GM12878 (cell line): ENCODE data around the gene TRMT44. TPM values are rescaled to one million over a fixed set of nuclear protein-coding genes. Genes with fewer than 3 reads are reported as not detected.
A peak's percentile ranks its signal among the peaks of the same experiment; 100 is the strongest.

Source experiments
- ASH2L ChIP-seq: fragments of 300-600, 200-600 bp; sonication (generic); IDR thresholded peaks from 2 replicates; pipeline ENCODE4 v1.6.1; 2017; ENCODE audit warnings: low read depth, mild to moderate bottlenecking, borderline replicate concordance
- BACH1 ChIP-seq: fragments of 450-650 bp; IDR thresholded peaks from 2 replicates; pipeline ENCODE4 v1.6.1; 2017; ENCODE audit warnings: mild to moderate bottlenecking, borderline replicate concordance
- CBFB ChIP-seq: IDR thresholded peaks from 2 replicates; pipeline ENCODE4 v1.6.1; 2016; ENCODE audit warnings: antibody characterized with exemption, low read depth
- CREM ChIP-seq: IDR thresholded peaks from 2 replicates; pipeline ENCODE4 v1.6.1; 2014; ENCODE audit warnings: antibody characterized with exemption, low read depth
- EED ChIP-seq: sonication (generic); IDR thresholded peaks from 2 replicates; pipeline ENCODE4 v1.6.1; 2016; ENCODE audit warnings: antibody characterized with exemption, low read depth
- EZH2 ChIP-seq: IDR thresholded peaks from 2 replicates; pipeline ENCODE4 v1.6.1; 2012; ENCODE audit warnings: low read depth, mild to moderate bottlenecking, control low read depth, inconsistent platforms, low read length, borderline replicate concordance; ENCODE audit not compliant: control insufficient read depth
- FOS ChIP-seq: IDR thresholded peaks from 3 replicates; pipeline ENCODE4 v1.6.1; 2011; ENCODE audit warnings: borderline replicate concordance; ENCODE audit not compliant: insufficient read length; ENCODE audit errors: extremely low read depth
- HDAC2 ChIP-seq: fragments of 200-600 bp; sonication (generic); IDR thresholded peaks from 2 replicates; pipeline ENCODE4 v1.6.1; 2017
- IRF3 ChIP-seq: fragments of 450-650 bp; IDR thresholded peaks from 2 replicates; pipeline ENCODE4 v1.6.1; 2014; ENCODE audit warnings: mild to moderate bottlenecking
- MEF2A ChIP-seq: IDR thresholded peaks from 2 replicates; pipeline ENCODE4 v1.6.1; 2011; ENCODE audit warnings: low read depth, mild to moderate bottlenecking, low read length, moderate library complexity; ENCODE audit not compliant: insufficient read depth
- MTA3 ChIP-seq: IDR thresholded peaks from 2 replicates; pipeline ENCODE4 v1.6.1; 2012; ENCODE audit warnings: low read length, inconsistent platforms, borderline replicate concordance
- NFYA ChIP-seq: IDR thresholded peaks from 2 replicates; pipeline ENCODE4 v1.6.1; 2011; ENCODE audit warnings: low read depth, mild to moderate bottlenecking, low read length, improper control_type of control experiment, borderline replicate concordance
- NR2C1 ChIP-seq: fragments of 450-650 bp; IDR thresholded peaks from 2 replicates; pipeline ENCODE4 v1.6.1; 2017; ENCODE audit warnings: antibody characterized with exemption, mild to moderate bottlenecking, moderate library complexity
- NR2F1 ChIP-seq: fragments of 450-650 bp; conservative IDR thresholded peaks from 2 replicates; pipeline ENCODE4 v1.6.1; 2017; ENCODE audit warnings: mild to moderate bottlenecking
- PBX3 ChIP-seq: IDR thresholded peaks from 2 replicates; pipeline ENCODE4 v1.6.1; 2011; ENCODE audit warnings: mild to moderate bottlenecking, low read depth, low read length, moderate library complexity; ENCODE audit not compliant: insufficient replicate concordance
- SIX5 ChIP-seq: IDR thresholded peaks from 2 replicates; pipeline ENCODE4 v1.6.1; 2011; ENCODE audit warnings: mild to moderate bottlenecking, low read depth, low read length, moderate library complexity; ENCODE audit not compliant: severe bottlenecking
- SPI1 ChIP-seq: IDR thresholded peaks from 2 replicates; pipeline ENCODE4 v1.6.1; 2011; ENCODE audit warnings: low read depth, mild to moderate bottlenecking, low read length, moderate library complexity, borderline replicate concordance; ENCODE audit not compliant: insufficient read depth
- USF2 ChIP-seq: IDR thresholded peaks from 2 replicates; pipeline ENCODE4 v1.6.1; 2011; ENCODE audit warnings: low read depth, low read length, improper control_type of control experiment, borderline replicate concordance
- WRNIP1 ChIP-seq: IDR thresholded peaks from 2 replicates; pipeline ENCODE4 v1.6.1; 2011; ENCODE audit warnings: low read depth, low read length, improper control_type of control experiment, borderline replicate concordance
- ZBTB33 ChIP-seq: fragments of 450-650 bp; IDR thresholded peaks from 2 replicates; pipeline ENCODE4 v1.6.1; 2017; ENCODE audit warnings: mild to moderate bottlenecking
- ZNF207 ChIP-seq: fragments of 450-650 bp; IDR thresholded peaks from 2 replicates; pipeline ENCODE4 v1.6.1; 2014; ENCODE audit warnings: antibody characterized with exemption, mild to moderate bottlenecking, borderline replicate concordance
- ZNF24 ChIP-seq: fragments of 450-650 bp; IDR thresholded peaks from 2 replicates; pipeline ENCODE4 v1.6.1; 2017; ENCODE audit warnings: antibody characterized with exemption, mild to moderate bottlenecking
- ZZZ3 ChIP-seq: IDR thresholded peaks from 2 replicates; pipeline ENCODE4 v1.6.1; 2011; ENCODE audit warnings: low read depth; ENCODE audit not compliant: control insufficient read depth, insufficient read length
- polyA plus RNA-seq, 11 experiments: library from polyadenylated mRNA; depleted of rRNA in 4 of 11; unstranded in 6 of 11; stranded (reverse) in 5 of 11; fragments of >200 nt; fragmentation: Nextera tagmentation in 4 of 11; fragmentation: Illumina TruSeq in 1 of 11; extraction: Ambion mirVana in 4 of 11; extraction: Trizol in 1 of 11; gene quantifications; 1 replicate in 1 of 11; 2 replicates in 10 of 11; pipeline versions ENCODE4 v1.2.1 to v1.2.3, GENCODE V29; 2011 to 2016; ENCODE audit warnings: inconsistent platforms in 2 of 11, missing spikeins in 2 of 11, low read depth in 1 of 11
- total RNA-seq, 4 experiments: library from RNA; depleted of rRNA in 3 of 4; stranded (reverse); fragments of >200 nt in 3 of 4; fragmentation: Illumina TruSeq in 1 of 4; extraction: Trizol in 1 of 4; gene quantifications; 2 replicates each; pipeline versions ENCODE4 v1.2.1 to v1.2.3, GENCODE V29; 2013 to 2021
- TF ChIP-seq, protein P1 (sequence below): fragments of 450-650 bp; IDR thresholded peaks from 2 replicates; pipeline ENCODE4 v1.6.1; 2017; ENCODE audit warnings: low read depth, mild to moderate bottlenecking, moderate library complexity

TRMT44 gene
- total and polyA plus RNA-seq, 10 of the 15 experiments (the other 5 are each of a cell fraction or from before 2014, with no cell fraction given), result 1.3 to 18.5 (median 10.1) TPM

GRCh38 chr4:8440492-8441311, at the start of gene TRMT44, which contains the start of gene ACOX3 (continued):
- TF ChIP-seq IRF3 (no peak), SIX5 (peak; percentile 69), WRNIP1 (no peak), ZNF24 (peak; percentile 23; the same call in 1 of the 2 replicates), ZNF207 (peak; percentile 75; the same call in 1 of the 2 replicates), MEF2A (no peak), PBX3 (no peak), SPI1 (no peak), USF2 (no peak), ZBTB33 (no peak), CBFB (no peak), CREM (peak; percentile 100), FOS (no peak), NFYA (no peak), BACH1 (peak; percentile 60; the same call in 1 of the 2 replicates), MTA3 (no peak), ASH2L (no peak), HDAC2 (no peak), NR2C1 (peak; percentile 57), EZH2 (no peak), EED (peak; percentile 57; the same call in 1 of the 2 replicates), NR2F1 (0 out of 2 replicates have a peak, but pooled peaks have one; percentile 19), ZZZ3 (no peak)
- TF ChIP-seq, protein P1, sequence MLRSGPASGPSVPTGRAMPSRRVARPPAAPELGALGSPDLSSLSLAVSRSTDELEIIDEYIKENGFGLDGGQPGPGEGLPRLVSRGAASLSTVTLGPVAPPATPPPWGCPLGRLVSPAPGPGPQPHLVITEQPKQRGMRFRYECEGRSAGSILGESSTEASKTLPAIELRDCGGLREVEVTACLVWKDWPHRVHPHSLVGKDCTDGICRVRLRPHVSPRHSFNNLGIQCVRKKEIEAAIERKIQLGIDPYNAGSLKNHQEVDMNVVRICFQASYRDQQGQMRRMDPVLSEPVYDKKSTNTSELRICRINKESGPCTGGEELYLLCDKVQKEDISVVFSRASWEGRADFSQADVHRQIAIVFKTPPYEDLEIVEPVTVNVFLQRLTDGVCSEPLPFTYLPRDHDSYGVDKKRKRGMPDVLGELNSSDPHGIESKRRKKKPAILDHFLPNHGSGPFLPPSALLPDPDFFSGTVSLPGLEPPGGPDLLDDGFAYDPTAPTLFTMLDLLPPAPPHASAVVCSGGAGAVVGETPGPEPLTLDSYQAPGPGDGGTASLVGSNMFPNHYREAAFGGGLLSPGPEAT, result peak; percentile 88
